ENCODE data around the gene SLC30A9. TPM values are rescaled to one million over a fixed set of nuclear protein-coding genes. Genes with fewer than 3 reads are reported as not detected.

SLC30A9 gene
- total and polyA plus RNA-seq, 2 of the 13 experiments (the other 11 are each of a cell fraction or from before 2014, with no cell fraction given), result 27.5 to 72.8 TPM

DNA sequence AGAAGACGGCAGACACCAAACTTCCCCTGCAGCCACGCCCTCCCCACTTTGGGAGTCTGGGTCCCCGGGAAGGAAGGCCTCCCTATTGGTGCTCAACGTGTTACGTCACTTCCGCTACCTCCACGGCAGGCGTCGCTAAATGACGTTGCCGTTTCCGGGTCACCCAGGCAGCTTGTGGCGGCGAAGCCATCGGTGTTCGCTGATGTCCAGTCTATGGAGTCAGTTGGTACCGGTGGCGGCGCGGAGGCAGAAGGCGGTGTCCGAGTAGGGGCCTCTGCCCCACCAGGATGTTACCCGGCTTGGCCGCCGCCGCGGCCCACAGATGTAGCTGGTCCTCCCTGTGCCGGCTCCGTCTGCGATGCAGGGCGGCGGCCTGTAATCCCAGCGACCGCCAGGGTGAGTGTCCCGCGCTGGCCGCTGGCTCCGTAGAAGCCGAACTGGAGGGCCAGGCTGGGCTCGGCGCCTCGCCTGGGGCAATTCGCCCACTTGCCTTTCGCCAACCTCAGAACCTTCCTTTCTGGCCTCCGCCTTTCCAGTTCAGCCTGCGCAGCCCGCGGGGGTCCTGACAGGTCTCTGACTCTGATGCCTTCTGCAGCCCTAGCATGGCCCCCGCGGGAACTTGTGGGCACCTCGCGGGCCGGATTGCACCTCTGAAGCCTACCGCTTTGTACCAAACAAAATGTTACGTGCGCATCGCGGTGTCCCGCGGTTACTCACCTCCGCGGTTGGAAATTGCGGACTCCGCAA lies at the start of gene SLC30A9 (continued):
- 0 out of 2 replicates have a peak, but pooled peaks have one; percentile 19 for TF ChIP-seq AHDC1 (CRISPR knock-in tag; IDR thresholded peaks at IDR 0.05; ENCODE audit: borderline replicate concordance)
- TF ChIP-seq, protein P1, sequence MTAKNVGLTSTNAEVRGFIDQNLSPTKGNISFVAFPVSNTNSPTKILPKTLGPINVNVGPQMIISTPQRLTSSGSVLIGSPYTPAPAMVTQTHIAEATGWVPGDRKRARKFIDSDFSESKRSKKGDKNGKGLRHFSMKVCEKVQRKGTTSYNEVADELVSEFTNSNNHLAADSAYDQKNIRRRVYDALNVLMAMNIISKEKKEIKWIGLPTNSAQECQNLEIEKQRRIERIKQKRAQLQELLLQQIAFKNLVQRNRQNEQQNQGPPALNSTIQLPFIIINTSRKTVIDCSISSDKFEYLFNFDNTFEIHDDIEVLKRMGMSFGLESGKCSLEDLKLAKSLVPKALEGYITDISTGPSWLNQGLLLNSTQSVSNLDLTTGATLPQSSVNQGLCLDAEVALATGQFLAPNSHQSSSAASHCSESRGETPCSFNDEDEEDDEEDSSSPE (CRISPR knock-in tag; IDR thresholded peaks at IDR 0.05), result peak; percentile 55
- TF ChIP-seq ELF3 (CRISPR knock-in tag; IDR thresholded peaks at IDR 0.05), result peak; percentile 80
- TF ChIP-seq GATA4 (IDR thresholded peaks at IDR 0.05; ENCODE audit: borderline replicate concordance, low read depth), result peak; percentile 51; the same call in 1 of the 2 replicates
- TF ChIP-seq, protein P2, sequence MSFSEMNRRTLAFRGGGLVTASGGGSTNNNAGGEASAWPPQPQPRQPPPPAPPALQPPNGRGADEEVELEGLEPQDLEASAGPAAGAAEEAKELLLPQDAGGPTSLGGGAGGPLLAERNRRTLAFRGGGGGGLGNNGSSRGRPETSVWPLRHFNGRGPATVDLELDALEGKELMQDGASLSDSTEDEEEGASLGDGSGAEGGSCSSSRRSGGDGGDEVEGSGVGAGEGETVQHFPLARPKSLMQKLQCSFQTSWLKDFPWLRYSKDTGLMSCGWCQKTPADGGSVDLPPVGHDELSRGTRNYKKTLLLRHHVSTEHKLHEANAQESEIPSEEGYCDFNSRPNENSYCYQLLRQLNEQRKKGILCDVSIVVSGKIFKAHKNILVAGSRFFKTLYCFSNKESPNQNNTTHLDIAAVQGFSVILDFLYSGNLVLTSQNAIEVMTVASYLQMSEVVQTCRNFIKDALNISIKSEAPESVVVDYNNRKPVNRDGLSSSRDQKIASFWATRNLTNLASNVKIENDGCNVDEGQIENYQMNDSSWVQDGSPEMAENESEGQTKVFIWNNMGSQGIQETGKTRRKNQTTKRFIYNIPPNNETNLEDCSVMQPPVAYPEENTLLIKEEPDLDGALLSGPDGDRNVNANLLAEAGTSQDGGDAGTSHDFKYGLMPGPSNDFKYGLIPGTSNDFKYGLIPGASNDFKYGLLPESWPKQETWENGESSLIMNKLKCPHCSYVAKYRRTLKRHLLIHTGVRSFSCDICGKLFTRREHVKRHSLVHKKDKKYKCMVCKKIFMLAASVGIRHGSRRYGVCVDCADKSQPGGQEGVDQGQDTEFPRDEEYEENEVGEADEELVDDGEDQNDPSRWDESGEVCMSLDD (CRISPR knock-in tag; IDR thresholded peaks at IDR 0.05; ENCODE audit: borderline replicate concordance), result no peak
- TF ChIP-seq SOX5 (CRISPR knock-in tag; IDR thresholded peaks at IDR 0.05; ENCODE audit: borderline replicate concordance), result 0 out of 2 replicates have a peak, but pooled peaks have one; percentile 29
- TF ChIP-seq HES4 (CRISPR knock-in tag; IDR thresholded peaks at IDR 0.05; ENCODE audit: borderline replicate concordance), result peak; percentile 86
- no peak for TF ChIP-seq MAFF (IDR thresholded peaks at IDR 0.05; ENCODE audit: low read depth, low read length)
- peak; percentile 54 for TF ChIP-seq PTBP1 (IDR thresholded peaks at IDR 0.05; ENCODE audit: low read depth, low read length, poor library complexity, severe bottlenecking)
- peak; percentile 80 for TF ChIP-seq NFYB (CRISPR knock-in tag; IDR thresholded peaks at IDR 0.05)
- TF ChIP-seq EEA1 (CRISPR knock-in tag; IDR thresholded peaks at IDR 0.05; ENCODE audit: borderline replicate concordance), result peak; percentile 79; the same call in 1 of the 2 replicates
- 0 out of 2 replicates have a peak, but pooled peaks have one; percentile 35 for TF ChIP-seq ZNF451 (CRISPR knock-in tag; IDR thresholded peaks at IDR 0.05)
- no peak for TF ChIP-seq ZFP1 (CRISPR knock-in tag; IDR thresholded peaks at IDR 0.05)
- no peak for TF ChIP-seq ONECUT2 (CRISPR knock-in tag; IDR thresholded peaks at IDR 0.05)
- 0 out of 2 replicates have a peak, but pooled peaks have one; percentile 30 for TF ChIP-seq BHLHE40 (IDR thresholded peaks at IDR 0.05; ENCODE audit: low read length)
- TF ChIP-seq, protein P3, sequence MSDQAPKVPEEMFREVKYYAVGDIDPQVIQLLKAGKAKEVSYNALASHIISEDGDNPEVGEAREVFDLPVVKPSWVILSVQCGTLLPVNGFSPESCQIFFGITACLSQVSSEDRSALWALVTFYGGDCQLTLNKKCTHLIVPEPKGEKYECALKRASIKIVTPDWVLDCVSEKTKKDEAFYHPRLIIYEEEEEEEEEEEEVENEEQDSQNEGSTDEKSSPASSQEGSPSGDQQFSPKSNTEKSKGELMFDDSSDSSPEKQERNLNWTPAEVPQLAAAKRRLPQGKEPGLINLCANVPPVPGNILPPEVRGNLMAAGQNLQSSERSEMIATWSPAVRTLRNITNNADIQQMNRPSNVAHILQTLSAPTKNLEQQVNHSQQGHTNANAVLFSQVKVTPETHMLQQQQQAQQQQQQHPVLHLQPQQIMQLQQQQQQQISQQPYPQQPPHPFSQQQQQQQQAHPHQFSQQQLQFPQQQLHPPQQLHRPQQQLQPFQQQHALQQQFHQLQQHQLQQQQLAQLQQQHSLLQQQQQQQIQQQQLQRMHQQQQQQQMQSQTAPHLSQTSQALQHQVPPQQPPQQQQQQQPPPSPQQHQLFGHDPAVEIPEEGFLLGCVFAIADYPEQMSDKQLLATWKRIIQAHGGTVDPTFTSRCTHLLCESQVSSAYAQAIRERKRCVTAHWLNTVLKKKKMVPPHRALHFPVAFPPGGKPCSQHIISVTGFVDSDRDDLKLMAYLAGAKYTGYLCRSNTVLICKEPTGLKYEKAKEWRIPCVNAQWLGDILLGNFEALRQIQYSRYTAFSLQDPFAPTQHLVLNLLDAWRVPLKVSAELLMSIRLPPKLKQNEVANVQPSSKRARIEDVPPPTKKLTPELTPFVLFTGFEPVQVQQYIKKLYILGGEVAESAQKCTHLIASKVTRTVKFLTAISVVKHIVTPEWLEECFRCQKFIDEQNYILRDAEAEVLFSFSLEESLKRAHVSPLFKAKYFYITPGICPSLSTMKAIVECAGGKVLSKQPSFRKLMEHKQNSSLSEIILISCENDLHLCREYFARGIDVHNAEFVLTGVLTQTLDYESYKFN (CRISPR knock-in tag; conservative IDR thresholded peaks at IDR 0.05), result no peak

All from HepG2 (cell line).